Heart left ventricle (tissue), 16 donors: Measurements from ENCODE around the gene METTL27. TPM values are rescaled to one million over a fixed set of nuclear protein-coding genes. Genes with fewer than 3 reads are reported as not detected.
A peak's percentile ranks its signal among the peaks of the same experiment; 100 is the strongest.

Source experiments
- ATAC-seq, 4 donors: fragments of 200-7000 bp; cut with Tn5 transposase; one replicate each; pipeline ENCODE4 v1.9.1; 2020 to 2022; ENCODE audit warnings: moderate library complexity in 4 of 4, mild to moderate bottlenecking in 3 of 4, moderate number of reproducible peaks in 1 of 4
- DNase-seq, 5 donors: peaks; one replicate each; pipeline ENCODE4 v3.0.0-alpha.2; 2020
- H3K27ac ChIP-seq, 12 donors: fragments of 200-600 bp; sonication (generic) in 4 of 12; one replicate each; pipeline versions ENCODE4 v1.5.0 to v1.8.0; 2016 to 2022; ENCODE audit warnings: mild to moderate bottlenecking in 2 of 12
- H3K27me3 ChIP-seq, 9 donors: fragments of 200-600 bp; sonication (generic) in 2 of 9; one replicate each; pipeline versions ENCODE4 v1.5.1 to v1.8.0; 2016 to 2022; ENCODE audit warnings: mild to moderate bottlenecking in 3 of 9
- H3K36me3 ChIP-seq, 9 donors: fragments of 200-600 bp; sonication (generic) in 2 of 9; one replicate each; pipeline versions ENCODE4 v1.5.0 to v1.8.0; 2018 to 2022; ENCODE audit warnings: mild to moderate bottlenecking in 2 of 9
- H3K4me1 ChIP-seq, 12 donors: fragments of 200-600 bp; sonication (generic) in 4 of 12; one replicate each; pipeline versions ENCODE4 v1.5.0 to v1.8.0; 2016 to 2022; ENCODE audit warnings: mild to moderate bottlenecking in 3 of 12
- H3K4me3 ChIP-seq, 12 donors: fragments of 200-600 bp; sonication (generic) in 4 of 12; one replicate each; pipeline versions ENCODE4 v1.5.0 to v1.8.0; 2017 to 2022; ENCODE audit warnings: mild to moderate bottlenecking in 9 of 12, moderate library complexity in 4 of 12
- H3K9me3 ChIP-seq, 12 donors: fragments of 200-600 bp; sonication (generic) in 4 of 12; one replicate each; pipeline versions ENCODE4 v1.5.0 to v1.8.0; 2016 to 2022; ENCODE audit warnings: mild to moderate bottlenecking in 1 of 12
- CTCF ChIP-seq, 12 donors: fragments of 200-600 bp; sonication (generic) in 4 of 12; IDR thresholded peaks; one replicate each; pipeline versions ENCODE4 v1.5.0 to v1.8.0; 2018 to 2022; ENCODE audit warnings: antibody characterized with exemption in 12 of 12, mild to moderate bottlenecking in 5 of 12
- POLR2A ChIP-seq, 2 donors: fragments of 450-650 bp; IDR thresholded peaks; one replicate each; pipeline ENCODE4 v1.6.1; 2017; ENCODE audit warnings: antibody characterized with exemption in 2 of 2, mild to moderate bottlenecking in 2 of 2, moderate library complexity in 2 of 2
- WGBS, 4 donors: extraction: QIAGEN DNeasy Blood & Tissue Kit in 2 of 4; methylation state at CpG; one replicate each; pipeline versions ENCODE4 v1.1.5 to v1.1.7; 2013 to 2018; 5-methylcytosine and 5-hydroxymethylcytosine counted together
- intact Hi-C, 10 donors: fragments of 100-400 bp; cut with DNase I; formaldehyde crosslinking; loops; one replicate each; pipeline versions ENCODE4 v1.11.1 to v1.14.2; 2022
- polyA plus RNA-seq, 2 donors: library from polyadenylated mRNA; stranded (reverse); fragments of 200-250 nt; gene quantifications; one replicate each; pipeline ENCODE4 v1.2.3, GENCODE V29; 2013
- total RNA-seq, 9 donors: library from RNA; depleted of rRNA in 2 of 9; stranded (reverse); fragments of >200 nt in 2 of 9; fragmentation: NEBNext Ultra II Directional in 3 of 9; extraction: Animal tissue kit (Norgen Biotek cat#: 25700) in 3 of 9; gene quantifications; one replicate each; pipeline versions ENCODE4 v1.1.0 to v1.2.4, GENCODE V29; 2016 to 2023
- donor health status: ischemic (EF 13 %, LVEDD 7.1; RV severe dilation, severe dysfunction).
- donor health status: healthy with polysubstance abuse.
- donor health status: DM: no; HTN: yes; CAD: no.
- donor health status: DM: no; HTN: no; CAD: no.
- donor health status: ischemic (EF 25% LVEDD 6.9; RV normal size, moderate dysfunction).
- donor health status: ischemic (EF 25% LVEDD 5.7; RV mildly dilated, moderate dysfunction).
- donor health status: healthy.
- donor health status: DM: yes; HTN: yes; CAD: no.
- donor health status: ischemic (EF 35%, LVEDD 5.7; RV mildly dilated, moderate dysfunction).
- donor health status: nonischemic (EF 11% LVEDD 7.7; RV severe dilation, severe dysfunction).
- donor health status: DM: yes; HTN: yes; CAD: no.
- donor health status: PGD.
- donor health status: ischemic (EF 29% LVEDD 5.4; RV normal size, mild dysfunction).
- donor health status: nonischemic (EF 23%, LVEDD 6.1; RV moderate dilation, normal function).

METTL27 gene
- total and polyA plus RNA-seq, 11 donors: 0.12 to 2.7 (median 0.65) TPM; not detected in 4

- intact Hi-C loops: loop anchor here (1.0 to 2.0 kb wide), 2 partner anchors 43 to 44 kb away; no protein-coding TSS in a partner anchor
- no peak for TF ChIP-seq POLR2A (IDR thresholded peaks at IDR 0.05)
- peak; percentile 59 to 82 (median 72) for TF ChIP-seq CTCF (IDR thresholded peaks at IDR 0.05)
- peaks cover 0 to 12% (median 0%) of the 10 kb centered on the region in 12 donors for H3K9me3 ChIP-seq
- H3K27ac ChIP-seq: no peak overlapping the region
- DNase-seq (peak; percentile 44 to 85 (median 54)), ATAC-seq (peak; percentile 71 to 89 (median 85))
- no peak overlapping the region for H3K4me3 ChIP-seq
- no peaks in the 10 kb centered on the region for H3K36me3 ChIP-seq
- H3K27me3 ChIP-seq: peaks cover 0 to 13% (median 6%) of the 10 kb centered on the region in 9 donors
- 8 to 10% (median 9%) methylated on average over 11 of the region's 11 CpGs for WGBS, 4 donors
- no peaks in the 10 kb centered on the region for H3K4me1 ChIP-seq
Observed at GRCh38 chr7:73811760-73812168, 30.6 kb downstream of the METTL27 start.

GRCh38 chr7:73810998-73811360 is 31.3 kb downstream of the METTL27 start:
- H3K4me1 ChIP-seq: no peaks in the 10 kb centered on the region
- 31 to 47% (median 43%) methylated on average over 3 to 4 of the region's 4 CpGs for WGBS, 4 donors
- no peak overlapping the region for H3K27ac ChIP-seq
- TF ChIP-seq POLR2A (IDR thresholded peaks at IDR 0.05): no peak
- peaks cover 0 to 12% (median 0%) of the 10 kb centered on the region in 12 donors for H3K9me3 ChIP-seq
- H3K27me3 ChIP-seq: peaks cover 0 to 13% (median 6%) of the 10 kb centered on the region in 9 donors
- DNase-seq (no peak), ATAC-seq (no peak)
- H3K36me3 ChIP-seq: no peaks in the 10 kb centered on the region
- H3K4me3 ChIP-seq: no peak overlapping the region
- intact Hi-C loops: loop anchor here in 8 of 10 donors (1.0 to 2.0 kb wide), 2 partner anchors 44 kb away; no protein-coding TSS in a partner anchor

GRCh38 chr7:73809467-73809951 is 32.8 kb downstream of the METTL27 start:
- intact Hi-C loops: no loop called here
- peak in 1 of 4 donors; percentile 22 for ATAC-seq
- H3K4me3 ChIP-seq: no peak overlapping the region
- peaks cover 0 to 13% (median 6%) of the 10 kb centered on the region in 9 donors for H3K27me3 ChIP-seq
- no peak for DNase-seq
- H3K4me1 ChIP-seq: no peaks in the 10 kb centered on the region
- H3K36me3 ChIP-seq: no peaks in the 10 kb centered on the region
- no peak overlapping the region for H3K27ac ChIP-seq
- 75 to 81% (median 80%) methylated on average over 20 to 21 of the region's 21 CpGs for WGBS, 4 donors
- H3K9me3 ChIP-seq: peaks cover 0 to 12% (median 0%) of the 10 kb centered on the region in 12 donors
- no peak for TF ChIP-seq CTCF (IDR thresholded peaks at IDR 0.05)
- TF ChIP-seq POLR2A (IDR thresholded peaks at IDR 0.05): no peak

GRCh38 chr7:73802459-73802858 is 39.9 kb downstream of the METTL27 start:
- H3K27me3 ChIP-seq: peaks cover 0 to 5% (median 0%) of the 10 kb centered on the region in 9 donors

More at GRCh38 chr7:73802459-73802858, 39.9 kb downstream of the METTL27 start:
- no peak overlapping the region for H3K4me3 ChIP-seq
- intact Hi-C loops: no loop called here
- H3K9me3 ChIP-seq: no peaks in the 10 kb centered on the region
- H3K4me1 ChIP-seq: no peaks in the 10 kb centered on the region
- H3K27ac ChIP-seq: no peak overlapping the region
- no peak for DNase-seq
- ATAC-seq: no peak
- TF ChIP-seq POLR2A (IDR thresholded peaks at IDR 0.05) (no peak), CTCF (IDR thresholded peaks at IDR 0.05) (no peak)
- H3K36me3 ChIP-seq: no peaks in the 10 kb centered on the region
- WGBS, 4 donors: 74 to 80% (median 77%) methylated on average over 4 of the region's 4 CpGs
